ENCODE data around the gene B4GALNT4.
"Not testable (repeated sequence)": the region's sequence is repeated elsewhere in the genome, so short reads cannot be mapped to it uniquely, and the experiment has no call there.

B4GALNT4 gene

GRCh38 chr11:407651-408123 is 38.4 kb downstream of the B4GALNT4 start:
- no peak for DNase-seq (ENCODE audit: low read depth)

DNA sequence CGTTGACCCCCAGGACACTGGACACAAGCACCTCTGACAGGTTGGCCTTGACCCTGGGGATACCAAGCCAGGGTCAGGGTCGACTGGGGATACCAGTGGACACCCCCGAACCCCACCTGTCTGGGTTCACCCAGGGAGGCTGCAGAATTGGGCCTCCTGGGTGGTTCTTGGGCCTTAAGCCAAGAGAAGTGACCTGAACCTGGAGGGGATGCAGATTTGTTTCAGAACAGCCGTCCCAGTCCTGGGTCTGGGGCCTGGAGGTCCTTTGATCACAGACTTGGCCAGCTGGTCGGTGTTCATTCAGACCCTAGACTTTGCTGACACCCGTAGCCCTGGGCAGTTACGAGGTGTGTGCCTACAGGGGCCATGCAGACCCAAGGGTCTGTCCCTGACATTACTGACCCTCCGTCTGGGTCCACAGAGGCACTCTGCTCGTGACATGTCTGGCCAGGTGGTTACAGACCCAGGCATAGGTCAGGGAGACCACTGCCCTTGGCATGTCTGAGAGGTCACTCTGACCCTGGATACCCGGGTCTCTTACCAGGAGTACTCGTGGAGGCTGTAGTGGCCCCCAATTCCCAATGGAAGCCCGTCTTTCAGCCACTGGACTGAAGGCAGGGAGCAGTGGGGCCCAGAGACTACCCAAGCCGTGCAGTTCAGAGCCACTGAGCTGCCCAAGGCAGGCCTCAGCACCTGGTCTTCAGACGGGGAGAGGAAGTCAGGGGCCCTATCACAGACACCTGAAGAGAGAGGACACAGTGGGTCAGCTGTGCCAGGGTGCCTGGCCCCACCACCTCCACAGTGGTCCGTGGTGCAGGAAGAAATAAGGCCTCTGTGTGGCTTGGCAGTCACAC is 39.1 kb downstream of the B4GALNT4 start:
- DNase-seq (ENCODE audit: low read depth) = no peak

- DNase-seq (ENCODE audit: low read depth) = no peak
Observed at GRCh38 chr11:409008-409599, 39.8 kb downstream of the B4GALNT4 start.

DNA sequence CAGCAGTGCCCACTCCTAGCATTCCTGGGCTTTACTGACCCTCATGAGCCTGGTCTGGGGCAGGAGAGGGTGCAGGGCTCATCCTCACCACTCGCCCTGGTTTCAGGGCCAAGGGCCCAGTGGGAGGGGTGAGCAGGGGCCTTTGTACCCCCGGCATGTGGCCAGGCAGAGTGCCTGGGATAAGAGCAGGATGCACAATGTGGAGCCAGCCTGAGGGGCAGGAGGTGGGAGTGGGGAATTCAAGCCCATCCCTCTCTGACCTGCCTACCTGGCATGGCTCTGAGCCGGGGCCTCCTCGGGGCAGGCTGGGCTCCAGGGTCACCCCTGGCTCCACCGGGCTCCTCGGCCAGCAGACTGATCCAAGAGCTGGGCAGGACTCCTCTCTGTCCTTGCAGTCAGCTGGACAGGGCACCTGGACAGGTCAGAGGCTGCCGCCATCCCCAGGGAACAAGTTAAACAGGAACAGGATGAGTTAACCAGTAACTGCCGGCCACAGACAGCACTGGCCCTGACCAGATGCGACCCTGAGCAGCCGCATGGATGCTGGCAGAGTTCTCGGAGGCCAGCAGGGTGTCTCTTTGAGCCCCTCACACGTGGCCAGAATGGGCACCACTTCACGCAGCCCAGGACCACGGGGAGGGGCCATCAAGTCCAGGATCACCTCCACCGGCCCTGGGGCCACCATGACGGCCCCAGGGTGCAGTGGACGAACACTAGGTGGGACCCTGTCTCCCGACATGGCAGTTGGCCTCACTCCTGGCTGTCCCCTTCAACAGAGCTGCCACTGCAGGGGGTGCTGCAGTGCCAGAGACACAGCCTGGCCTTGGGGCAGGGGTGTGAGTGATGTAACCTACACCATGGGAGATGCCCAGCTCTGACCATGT is 40.5 kb downstream of the B4GALNT4 start:
- DNase-seq (ENCODE audit: low read depth) = no peak

- not testable (repeated sequence) for DNase-seq (ENCODE audit: low read depth)
Observed at GRCh38 chr11:410711-411110, 41.4 kb downstream of the B4GALNT4 start.

GRCh38 chr11:411520-411919 is 42.2 kb downstream of the B4GALNT4 start:
- DNase-seq (ENCODE audit: low read depth) = not testable (repeated sequence)

- DNase-seq (ENCODE audit: low read depth) = no peak
Observed at GRCh38 chr11:412641-413119, 43.4 kb downstream of the B4GALNT4 start.

DNA sequence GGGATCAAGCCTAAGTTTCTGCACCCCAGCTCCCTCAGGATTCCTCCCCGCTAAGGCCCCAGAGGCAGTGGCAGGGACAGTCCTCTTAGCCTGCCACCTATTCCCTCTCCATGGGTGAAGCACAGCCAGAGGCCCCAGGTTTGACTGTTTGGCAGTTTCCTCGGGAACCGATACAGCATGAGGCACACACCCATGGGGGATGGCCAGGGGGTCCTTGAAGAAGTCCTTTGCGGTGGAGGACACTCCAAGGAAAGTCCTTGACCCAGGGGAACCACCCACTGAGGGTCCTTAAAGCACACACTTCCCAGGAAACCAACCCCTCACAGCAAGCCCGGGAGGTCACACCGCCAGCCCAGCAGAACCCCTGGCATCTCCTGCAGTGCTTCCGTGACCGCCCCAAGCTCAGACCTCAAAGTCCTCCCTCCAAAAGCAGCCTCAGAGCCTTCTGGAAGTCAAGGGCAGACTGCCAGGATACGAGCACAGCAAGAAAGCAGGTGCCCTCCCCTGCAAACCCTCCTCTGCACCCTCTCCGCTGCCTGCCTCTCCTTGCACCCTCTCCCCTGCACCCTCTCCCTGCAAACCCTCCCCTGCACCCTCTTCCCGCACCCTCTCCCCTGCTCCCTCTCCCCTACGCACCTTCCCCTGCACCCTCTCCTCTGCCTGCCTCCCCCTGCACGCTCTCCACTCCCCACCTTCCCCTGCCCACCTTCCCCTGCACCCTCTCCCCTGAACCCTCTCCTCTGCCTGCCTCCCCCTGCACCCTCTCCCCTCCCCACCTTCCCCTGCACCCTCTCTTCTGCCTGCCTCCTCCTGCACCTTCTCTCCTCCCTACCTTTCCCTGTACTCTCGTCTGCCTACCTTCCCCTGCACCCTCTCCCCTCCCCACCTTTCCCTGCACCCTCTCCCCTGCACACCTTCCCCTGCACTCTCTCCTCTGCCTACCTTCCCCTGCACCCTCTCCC is 44.1 kb downstream of the B4GALNT4 start:
- DNase-seq (ENCODE audit: low read depth) = no peak

DNA sequence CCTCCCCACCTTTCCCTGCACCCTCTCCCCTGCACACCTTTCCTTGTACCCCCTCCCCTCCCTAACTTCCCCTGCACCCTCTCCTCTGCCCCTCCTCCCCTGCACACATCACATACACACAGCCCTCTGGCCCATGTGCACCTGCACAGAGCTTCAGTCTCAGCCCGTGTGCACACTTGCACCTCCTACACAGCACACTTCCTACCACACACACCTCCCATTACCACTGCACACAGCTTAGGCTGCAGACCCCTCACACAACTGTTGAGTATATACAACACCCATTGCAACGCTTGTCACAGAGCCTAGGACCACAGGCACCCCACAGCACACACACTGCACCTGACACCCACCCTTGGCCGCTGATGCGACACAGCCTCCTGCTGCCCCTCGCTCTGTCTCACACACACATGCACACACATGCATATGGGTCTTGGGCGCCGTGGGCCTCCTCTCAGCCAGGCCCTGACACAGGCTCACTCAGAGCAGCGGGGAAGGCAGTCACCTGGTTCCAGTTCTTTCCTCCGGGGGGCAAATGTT is 45.1 kb downstream of the B4GALNT4 start:
- no peak for DNase-seq (ENCODE audit: low read depth)

DNA sequence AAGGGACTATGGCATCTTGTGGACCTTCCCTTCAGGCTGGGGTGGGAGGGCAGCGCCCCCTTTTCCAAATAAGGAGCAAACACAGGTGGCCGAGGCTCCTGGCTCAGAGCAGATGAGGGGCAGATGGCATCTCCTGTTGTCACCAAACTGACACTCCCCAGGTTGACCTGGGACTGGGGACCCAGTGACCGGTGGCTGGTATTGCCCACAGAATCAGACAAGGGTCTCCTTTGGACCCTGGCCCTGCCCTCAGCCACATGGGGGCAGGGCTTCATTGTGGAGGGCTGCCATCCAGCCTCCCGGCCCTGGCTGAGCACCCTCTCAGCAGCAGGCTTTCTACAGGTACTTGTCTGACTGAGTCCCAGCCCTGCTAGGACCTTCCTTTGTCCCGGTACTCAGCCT is 46.3 kb downstream of the B4GALNT4 start:
- no peak for DNase-seq (ENCODE audit: low read depth)

GRCh38 chr11:416051-416756 is 46.9 kb downstream of the B4GALNT4 start:
- DNase-seq (ENCODE audit: low read depth) = no peak

GRCh38 chr11:416757-417621 is 47.7 kb downstream of the B4GALNT4 start:
- DNase-seq (ENCODE audit: low read depth) = no peak

GRCh38 chr11:417652-418342 is 48.5 kb downstream of the B4GALNT4 start:
- DNase-seq (ENCODE audit: low read depth) = no peak

DNA sequence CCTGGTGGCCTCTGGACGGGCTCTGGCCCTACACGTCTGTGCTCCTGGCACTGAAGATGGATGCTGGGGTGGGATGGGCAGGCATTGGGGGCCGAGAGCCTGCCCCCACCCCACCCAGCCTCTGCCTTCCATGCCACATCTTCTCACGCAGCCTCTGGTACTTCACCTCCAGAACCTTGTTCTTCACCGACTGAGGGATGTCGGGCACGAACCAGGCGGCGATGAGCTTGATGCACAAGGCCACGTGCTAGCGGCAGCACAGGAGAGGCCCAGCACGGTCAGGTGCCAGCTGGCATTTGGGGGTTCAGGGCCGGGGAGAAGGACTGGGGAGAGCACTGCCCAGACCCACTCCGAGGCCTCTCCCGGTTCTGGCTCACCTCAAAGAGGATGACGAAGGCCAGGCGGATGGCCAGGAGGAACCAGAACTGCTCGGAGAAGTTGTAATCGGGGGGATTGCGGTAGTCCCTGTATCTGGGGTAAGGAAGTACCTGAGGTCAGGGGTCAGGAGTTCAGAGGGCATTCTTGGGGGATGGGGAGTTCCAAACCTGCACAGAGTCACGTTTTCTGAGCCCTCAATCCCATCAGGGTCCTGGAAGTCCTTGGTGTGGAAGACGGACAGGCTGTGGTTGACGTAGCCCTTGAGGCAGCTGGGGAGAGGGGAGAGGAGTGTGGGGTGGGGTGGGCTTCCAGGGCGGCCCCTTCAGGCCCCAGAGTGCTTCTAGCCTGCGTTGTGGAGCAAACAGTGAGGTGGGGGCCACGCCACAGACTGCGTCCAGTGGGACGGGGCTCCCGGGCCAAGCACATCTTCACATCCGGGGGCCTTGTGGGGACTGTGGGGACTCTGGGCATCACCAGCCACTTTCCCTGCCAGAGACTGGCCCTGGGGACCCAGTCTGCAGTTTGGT is 49.3 kb downstream of the B4GALNT4 start:
- no peak for DNase-seq (ENCODE audit: low read depth)

GRCh38 chr11:419248-420005 is 50.1 kb downstream of the B4GALNT4 start:
- DNase-seq (ENCODE audit: low read depth) = no peak

- DNase-seq (ENCODE audit: low read depth) = no peak
Observed at GRCh38 chr11:420054-420910, 51.0 kb downstream of the B4GALNT4 start.
